Dermis microvascular lymphatic vessel endothelial cell (primary cell): ENCODE data around the gene FAM78B. TPM values are rescaled to one million over a fixed set of nuclear protein-coding genes. Genes with fewer than 3 reads are reported as not detected.

Experiments
- DNase-seq, 2 donors: peaks; one replicate each; pipeline versions ENCODE4 v3.0.0 to v3.0.0-alpha.2; 2010; ENCODE audit warnings: low read depth in 2 of 2
- total RNA-seq: library from RNA; depleted of rRNA; stranded (reverse); fragments of >200 nt; gene quantifications from 2 replicates; pipeline ENCODE4 v1.2.1, GENCODE V29; 2014

FAM78B gene
- total RNA-seq, 1 donor from 2014 or later, result 0.26 TPM

GRCh38 chr1:166069390-166069789 is 97.4 kb downstream of the FAM78B start:
- DNase-seq, result no peak

- DNase-seq, result no peak
These were observed 100.7 kb downstream of the FAM78B start for GRCh38 chr1:166066107-166066506.

- DNase-seq, result no peak
These were observed 101.8 kb downstream of the FAM78B start for GRCh38 chr1:166064951-166065350.

- DNase-seq, result no peak
These were observed 102.4 kb downstream of the FAM78B start for GRCh38 chr1:166064313-166064926.

- no peak for DNase-seq
These were observed 103.1 kb downstream of the FAM78B start for GRCh38 chr1:166063701-166064100.

GRCh38 chr1:166062421-166063070 is 104.3 kb downstream of the FAM78B start:
- DNase-seq, result no peak

- no peak for DNase-seq
These were observed 109.2 kb downstream of the FAM78B start for GRCh38 chr1:166057650-166058049.

GRCh38 chr1:166053395-166053794 is 113.4 kb downstream of the FAM78B start:
- DNase-seq, result no peak

GRCh38 chr1:166040202-166040997 is 126.4 kb downstream of the FAM78B start:
- no peak for DNase-seq

- DNase-seq, result no peak
These were observed 127.2 kb downstream of the FAM78B start for GRCh38 chr1:166039436-166040201.

GRCh38 chr1:166036092-166036491 is 130.7 kb downstream of the FAM78B start:
- DNase-seq, result no peak

- no peak for DNase-seq
These were observed 134.0 kb downstream of the FAM78B start for GRCh38 chr1:166032572-166033371.

- no peak for DNase-seq
These were observed 134.7 kb downstream of the FAM78B start for GRCh38 chr1:166031932-166032571.

- DNase-seq, result no peak
These were observed 137.4 kb downstream of the FAM78B start for GRCh38 chr1:166029196-166029945.

- DNase-seq, result no peak
These were observed 140.2 kb downstream of the FAM78B start for GRCh38 chr1:166026555-166026954.

- no peak for DNase-seq
These were observed 140.7 kb downstream of the FAM78B start for GRCh38 chr1:166026143-166026542.

- DNase-seq, result no peak
These were observed 146.6 kb downstream of the FAM78B start for GRCh38 chr1:166020210-166020609.
